Measurements from ENCODE around the gene PALD1. TPM values are rescaled to one million over a fixed set of nuclear protein-coding genes. Genes with fewer than 3 reads are reported as not detected.

Gene PALD1
- total and polyA plus RNA-seq, 2 of the 4 experiments (the other 2 are of a cell fraction) = 0.12 to 0.18 TPM

DNA sequence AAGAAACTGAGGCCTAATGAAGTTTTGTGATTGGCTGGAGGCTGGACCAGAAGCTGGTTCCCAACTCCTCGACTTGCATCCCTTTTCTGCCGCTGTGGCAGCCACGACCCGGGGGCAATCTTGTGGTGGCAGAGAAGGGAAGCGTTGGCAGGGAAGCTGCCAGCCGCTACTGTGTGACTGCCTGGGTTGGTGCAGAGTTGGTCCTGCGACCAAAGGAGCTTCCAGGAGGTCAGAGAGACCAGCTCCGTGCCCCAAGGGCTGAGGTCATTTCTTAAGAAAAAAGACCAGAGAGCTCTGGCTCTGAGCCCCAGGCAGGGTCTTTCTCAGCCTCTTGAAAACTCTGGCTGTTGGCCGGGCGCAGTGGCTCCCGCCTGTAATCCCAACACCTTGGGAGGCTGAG is 76.8 kb downstream of the PALD1 start:
- no peak overlapping the region for H3K18ac ChIP-seq (ENCODE audit: low read depth, low read length)
- no peak overlapping the region for H2AK9ac ChIP-seq (replicated peaks; ENCODE audit: low read depth, low read length, poor library complexity)
- DNase-seq (no peak), ATAC-seq (ENCODE audit: low read depth) (no peak)
- no peak overlapping the region for H3K14ac ChIP-seq (replicated peaks; ENCODE audit: low read depth, low read length)
- no peaks in the 10 kb centered on the region for H3K79me1 ChIP-seq (ENCODE audit: low read depth in 1 of 2, low read length in 2 of 2)
- H2BK15ac ChIP-seq (ENCODE audit: low read depth, low read length) = no peak overlapping the region
- ChIA-PET CTCF (no interaction called here), POLR2A (ENCODE audit: unreplicated experiment) (no interaction called here)
- no TSS peak for BruUV-seq (replicated peaks)
- H3K36me3 ChIP-seq (ENCODE audit: control insufficient read depth, insufficient read depth, low read length) = no peaks in the 10 kb centered on the region
- H2BK20ac ChIP-seq (ENCODE audit: low read depth, low read length) = no peak overlapping the region
- H3K9me3 ChIP-seq (ENCODE audit: control insufficient read depth, insufficient read depth, low read length) = no peaks in the 10 kb centered on the region
- H3K23ac ChIP-seq (ENCODE audit: low read depth, low read length) = no peak overlapping the region
- H2BK120ac ChIP-seq (ENCODE audit: low read depth, low read length) = no peak overlapping the region
- no peak overlapping the region for H2BK5ac ChIP-seq (ENCODE audit: low read depth, low read length, poor library complexity, severe bottlenecking)
- no peak overlapping the region for H3K4ac ChIP-seq (ENCODE audit: low read depth, low read length)
- WGBS, 2 experiments (ENCODE audit: extremely low coverage in 2 of 2, insufficient read length in 1 of 2) = 88% methylated on average over 7 of the region's 11 CpGs; no CpG with 5 or more reads in 1 of the 2 experiments
- no peaks in the 10 kb centered on the region for H4K20me1 ChIP-seq (ENCODE audit: insufficient read depth, low read length)
- no peak overlapping the region for H4K8ac ChIP-seq (ENCODE audit: low read depth in 2 of 2, low read length in 2 of 2)
- TF ChIP-seq MAZ (IDR thresholded peaks at IDR 0.05; ENCODE audit: borderline replicate concordance, low read depth, low read length) = no peak
- no peak for TF ChIP-seq POLR2A (IDR thresholded peaks at IDR 0.05; ENCODE audit: low read depth, low read length)
- TF ChIP-seq, protein P1, sequence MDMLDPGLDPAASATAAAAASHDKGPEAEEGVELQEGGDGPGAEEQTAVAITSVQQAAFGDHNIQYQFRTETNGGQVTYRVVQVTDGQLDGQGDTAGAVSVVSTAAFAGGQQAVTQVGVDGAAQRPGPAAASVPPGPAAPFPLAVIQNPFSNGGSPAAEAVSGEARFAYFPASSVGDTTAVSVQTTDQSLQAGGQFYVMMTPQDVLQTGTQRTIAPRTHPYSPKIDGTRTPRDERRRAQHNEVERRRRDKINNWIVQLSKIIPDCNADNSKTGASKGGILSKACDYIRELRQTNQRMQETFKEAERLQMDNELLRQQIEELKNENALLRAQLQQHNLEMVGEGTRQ (IDR thresholded peaks at IDR 0.05; ENCODE audit: low read depth, low read length) = no peak
- no peak for TF ChIP-seq SMC3 (IDR thresholded peaks at IDR 0.05; ENCODE audit: low read depth, low read length)
- TF ChIP-seq CEBPB (IDR thresholded peaks at IDR 0.05; ENCODE audit: low read depth, low read length) = no peak
- no peak for TF ChIP-seq MAFK (IDR thresholded peaks at IDR 0.05; ENCODE audit: low read depth, low read length)
- TF ChIP-seq, protein P2, sequence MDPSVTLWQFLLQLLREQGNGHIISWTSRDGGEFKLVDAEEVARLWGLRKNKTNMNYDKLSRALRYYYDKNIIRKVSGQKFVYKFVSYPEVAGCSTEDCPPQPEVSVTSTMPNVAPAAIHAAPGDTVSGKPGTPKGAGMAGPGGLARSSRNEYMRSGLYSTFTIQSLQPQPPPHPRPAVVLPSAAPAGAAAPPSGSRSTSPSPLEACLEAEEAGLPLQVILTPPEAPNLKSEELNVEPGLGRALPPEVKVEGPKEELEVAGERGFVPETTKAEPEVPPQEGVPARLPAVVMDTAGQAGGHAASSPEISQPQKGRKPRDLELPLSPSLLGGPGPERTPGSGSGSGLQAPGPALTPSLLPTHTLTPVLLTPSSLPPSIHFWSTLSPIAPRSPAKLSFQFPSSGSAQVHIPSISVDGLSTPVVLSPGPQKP (IDR thresholded peaks at IDR 0.05; ENCODE audit: borderline replicate concordance, low read depth, low read length) = no peak
- no peak for TF ChIP-seq BHLHE40 (IDR thresholded peaks at IDR 0.05; ENCODE audit: low read depth, low read length)
- no peak for TF ChIP-seq CHD1 (IDR thresholded peaks at IDR 0.05; ENCODE audit: low read depth, low read length)
- no peak for TF ChIP-seq MXI1 (IDR thresholded peaks at IDR 0.05; ENCODE audit: borderline replicate concordance, low read depth, low read length)
- no peak for TF ChIP-seq NFE2L2 (IDR thresholded peaks at IDR 0.05; ENCODE audit: low read depth, low read length)
- TF ChIP-seq FOS (IDR thresholded peaks at IDR 0.05; ENCODE audit: low read depth, low read length) = no peak
- no peak for TF ChIP-seq RAD21 (IDR thresholded peaks at IDR 0.05; ENCODE audit: low read length)
- TF ChIP-seq RCOR1 (IDR thresholded peaks at IDR 0.05; ENCODE audit: insufficient replicate concordance, low read length) = no peak
- TF ChIP-seq, protein P3, sequence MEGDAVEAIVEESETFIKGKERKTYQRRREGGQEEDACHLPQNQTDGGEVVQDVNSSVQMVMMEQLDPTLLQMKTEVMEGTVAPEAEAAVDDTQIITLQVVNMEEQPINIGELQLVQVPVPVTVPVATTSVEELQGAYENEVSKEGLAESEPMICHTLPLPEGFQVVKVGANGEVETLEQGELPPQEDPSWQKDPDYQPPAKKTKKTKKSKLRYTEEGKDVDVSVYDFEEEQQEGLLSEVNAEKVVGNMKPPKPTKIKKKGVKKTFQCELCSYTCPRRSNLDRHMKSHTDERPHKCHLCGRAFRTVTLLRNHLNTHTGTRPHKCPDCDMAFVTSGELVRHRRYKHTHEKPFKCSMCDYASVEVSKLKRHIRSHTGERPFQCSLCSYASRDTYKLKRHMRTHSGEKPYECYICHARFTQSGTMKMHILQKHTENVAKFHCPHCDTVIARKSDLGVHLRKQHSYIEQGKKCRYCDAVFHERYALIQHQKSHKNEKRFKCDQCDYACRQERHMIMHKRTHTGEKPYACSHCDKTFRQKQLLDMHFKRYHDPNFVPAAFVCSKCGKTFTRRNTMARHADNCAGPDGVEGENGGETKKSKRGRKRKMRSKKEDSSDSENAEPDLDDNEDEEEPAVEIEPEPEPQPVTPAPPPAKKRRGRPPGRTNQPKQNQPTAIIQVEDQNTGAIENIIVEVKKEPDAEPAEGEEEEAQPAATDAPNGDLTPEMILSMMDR (conservative IDR thresholded peaks at IDR 0.05; ENCODE audit: low read depth, low read length) = no peak
- TF ChIP-seq RFX5 (IDR thresholded peaks at IDR 0.05; ENCODE audit: low read depth, low read length) = no peak
- H2AK5ac ChIP-seq (ENCODE audit: low read depth, low read length) = no peak overlapping the region
- no peak overlapping the region for H4K91ac ChIP-seq (ENCODE audit: insufficient read depth, low read depth, low read length)
- no peak overlapping the region for H2AFZ ChIP-seq (replicated peaks; ENCODE audit: low read length, poor library complexity)
- no peak overlapping the region for H3K4me3 ChIP-seq (ENCODE audit: insufficient read depth, low read depth, low read length)
- in situ Hi-C loops (cut with MboI; ENCODE audit: low sequenced_read_pairs) (no loop called here), dilution Hi-C loops (cut with HindIII; ENCODE audit: low sequenced_read_pairs, unreplicated experiment) (no loop called here), intact Hi-C loops (cut with micrococcal nuclease) (no loop called here)
- no peak overlapping the region for H3K56ac ChIP-seq (ENCODE audit: extremely low read depth, insufficient read depth, low read length)
- no peak overlapping the region for H3K27ac ChIP-seq (ENCODE audit: insufficient read depth, low read length)
- H3K27me3 ChIP-seq (ENCODE audit: control insufficient read depth, insufficient read depth, low read length) = peaks cover 4% of the 10 kb centered on the region; the same call in 1 of the 2 replicates
- H4K5ac ChIP-seq (ENCODE audit: low read depth, low read length) = no peak overlapping the region
- peaks cover 12% of the 10 kb centered on the region for H3K4me1 ChIP-seq (ENCODE audit: control insufficient read depth, insufficient read depth, low read length)
- H3K9ac ChIP-seq (ENCODE audit: low read depth, low read length) = no peak overlapping the region
- H3K9me1 ChIP-seq (ENCODE audit: insufficient read depth, low read length) = peaks cover 11% of the 10 kb centered on the region
- no peak overlapping the region for H3K4me2 ChIP-seq (ENCODE audit: low read depth, low read length)

Measured in IMR-90 (cell line).